Body of pancreas (tissue), 4 donors: ENCODE data around the gene TESK2. TPM values are rescaled to one million over a fixed set of nuclear protein-coding genes. Genes with fewer than 3 reads are reported as not detected.
"Not testable (repeated sequence)": the region's sequence is repeated elsewhere in the genome, so short reads cannot be mapped to it uniquely, and the experiment has no call there.

ENCODE experiments used
- ATAC-seq: fragments of 150-250 bp; one replicate; pipeline ENCODE4 v1.9.1; 2016
- DNase-seq, 4 donors: peaks; one replicate each; pipeline ENCODE4 v3.0.0-alpha.2; 2019
- H3K27ac ChIP-seq, 4 donors: fragments of 200-600 bp; sonication (generic); 1 replicate in 3 of 4; 2 replicates in 1 of 4; pipeline versions ENCODE4 v1.5.1 to v1.6.1; 2016 to 2019; ENCODE audit warnings: mild to moderate bottlenecking in 1 of 4, mixed read lengths in 1 of 4, moderate library complexity in 1 of 4
- H3K27me3 ChIP-seq, 2 donors: fragments of 200-600 bp; sonication (generic); one replicate each; pipeline ENCODE4 v1.6.0; 2016; ENCODE audit warnings: mild to moderate bottlenecking in 1 of 2
- H3K36me3 ChIP-seq, 2 donors: fragments of 200-600 bp; sonication (generic); replicated peaks in 1 of 2; 2 replicates each; pipeline ENCODE4 v1.5.1; 2016; ENCODE audit warnings: low read depth in 2 of 2; ENCODE audit not compliant: insufficient read depth in 1 of 2
- H3K4me1 ChIP-seq: fragments of 200-600 bp; sonication (generic); one replicate; pipeline ENCODE4 v1.6.0; 2016
- H3K4me3 ChIP-seq, 2 donors: fragments of 200-600 bp; sonication (generic); 1 replicate in 1 of 2; 2 replicates in 1 of 2; pipeline ENCODE4 v1.5.1; 2016 to 2019
- H3K9me3 ChIP-seq, 3 donors: fragments of 200-600 bp; sonication (generic); 1 replicate in 2 of 3; 2 replicates in 1 of 3; pipeline ENCODE4 v1.5.1; 2016
- POLR2A ChIP-seq, 3 donors: fragments of 450-650 bp; IDR thresholded peaks; one replicate each; pipeline ENCODE4 v1.6.1; 2016; ENCODE audit warnings: antibody characterized with exemption in 3 of 3, mild to moderate bottlenecking in 2 of 3
- WGBS, 2 donors: methylation state at CpG; one replicate each; pipeline ENCODE4 v1.1.5; 2017; 5-methylcytosine and 5-hydroxymethylcytosine counted together
- intact Hi-C: fragments of 100-400 bp; cut with DNase I; formaldehyde crosslinking; loops from one replicate; pipeline ENCODE4 v1.15.1; 2023
- total RNA-seq, 2 donors: library from RNA; depleted of rRNA; stranded (reverse); fragments of >200 nt; gene quantifications; one replicate each; pipeline ENCODE4 v1.1.0, GENCODE V29; 2016
- TF ChIP-seq, protein P1 (sequence below), 7 experiments: fragments of 450-650 bp in 4 of 7; fragments of 200-600 bp in 3 of 7; sonication (generic) in 3 of 7; IDR thresholded peaks; one replicate each; pipeline ENCODE4 v1.5.1; 2016 to 2019; ENCODE audit warnings: antibody characterized with exemption in 7 of 7

Gene TESK2
- total RNA-seq, 2 donors from 2014 or later: 0.33 to 3.6 TPM

DNA sequence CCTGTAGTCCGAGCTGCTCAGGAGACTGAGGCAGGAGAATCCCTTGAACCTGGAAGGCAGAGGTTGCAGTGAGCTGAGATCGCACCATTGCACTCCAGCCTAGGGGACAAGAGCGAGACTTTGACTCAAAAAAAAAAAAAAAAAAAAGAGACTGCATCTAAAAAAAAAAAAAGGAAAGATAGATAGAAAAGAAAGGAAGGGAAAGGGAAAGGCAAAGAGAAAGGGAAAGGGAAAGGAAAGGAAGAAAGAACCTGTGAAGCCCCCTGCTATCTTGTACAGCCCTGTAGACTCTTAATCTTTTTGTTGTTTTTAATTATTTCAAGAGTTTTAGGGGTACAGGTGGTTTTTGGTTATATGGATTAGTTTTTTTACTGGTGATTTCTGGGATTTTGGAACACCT, 104.7 kb downstream of the TESK2 start:
- Histone ChIP-seq H3K27ac (no peak overlapping the region), H3K27me3 (no peaks in the 10 kb centered on the region), H3K36me3 (no peaks in the 10 kb centered on the region), H3K9me3 (no peaks in the 10 kb centered on the region), H3K4me3 (no peak overlapping the region), H3K4me1 (no peaks in the 10 kb centered on the region)
- no peak for TF ChIP-seq POLR2A (IDR thresholded peaks at IDR 0.05)
- TF ChIP-seq, protein P1, sequence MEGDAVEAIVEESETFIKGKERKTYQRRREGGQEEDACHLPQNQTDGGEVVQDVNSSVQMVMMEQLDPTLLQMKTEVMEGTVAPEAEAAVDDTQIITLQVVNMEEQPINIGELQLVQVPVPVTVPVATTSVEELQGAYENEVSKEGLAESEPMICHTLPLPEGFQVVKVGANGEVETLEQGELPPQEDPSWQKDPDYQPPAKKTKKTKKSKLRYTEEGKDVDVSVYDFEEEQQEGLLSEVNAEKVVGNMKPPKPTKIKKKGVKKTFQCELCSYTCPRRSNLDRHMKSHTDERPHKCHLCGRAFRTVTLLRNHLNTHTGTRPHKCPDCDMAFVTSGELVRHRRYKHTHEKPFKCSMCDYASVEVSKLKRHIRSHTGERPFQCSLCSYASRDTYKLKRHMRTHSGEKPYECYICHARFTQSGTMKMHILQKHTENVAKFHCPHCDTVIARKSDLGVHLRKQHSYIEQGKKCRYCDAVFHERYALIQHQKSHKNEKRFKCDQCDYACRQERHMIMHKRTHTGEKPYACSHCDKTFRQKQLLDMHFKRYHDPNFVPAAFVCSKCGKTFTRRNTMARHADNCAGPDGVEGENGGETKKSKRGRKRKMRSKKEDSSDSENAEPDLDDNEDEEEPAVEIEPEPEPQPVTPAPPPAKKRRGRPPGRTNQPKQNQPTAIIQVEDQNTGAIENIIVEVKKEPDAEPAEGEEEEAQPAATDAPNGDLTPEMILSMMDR (IDR thresholded peaks at IDR 0.05): no peak
- intact Hi-C loops: no loop called here
- ATAC-seq: no peak
- 86 to 95% methylated on average over 3 of the region's 3 CpGs for WGBS, 2 donors
- DNase-seq: no peak

DNA sequence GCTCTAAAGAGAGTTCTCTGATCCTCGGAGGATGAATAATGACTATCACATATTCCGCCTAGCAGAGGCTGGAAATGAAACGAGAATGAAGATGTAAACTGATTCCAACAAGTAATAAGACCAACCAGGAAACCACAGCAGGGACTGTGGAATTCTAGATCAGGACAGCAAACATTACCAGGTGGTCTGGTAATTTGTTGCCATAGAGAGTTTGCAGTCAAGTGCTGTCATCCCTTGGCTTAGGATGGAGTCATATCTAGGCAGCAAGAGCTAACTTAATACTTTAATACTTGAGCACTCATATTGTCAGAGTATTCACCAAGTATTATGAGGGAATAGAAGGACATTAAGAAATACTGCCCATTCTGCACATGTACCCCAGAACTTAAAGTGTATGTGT, 105.7 kb downstream of the TESK2 start:
- no peak overlapping the region for H3K27ac ChIP-seq
- H3K4me3 ChIP-seq: no peak overlapping the region
- DNase-seq (no peak), ATAC-seq (no peak)
- no peaks in the 10 kb centered on the region for H3K9me3 ChIP-seq
- 73 to 82% methylated on average over 3 of the region's 3 CpGs for WGBS, 2 donors
- H3K4me1 ChIP-seq: no peaks in the 10 kb centered on the region
- intact Hi-C loops: no loop called here
- no peaks in the 10 kb centered on the region for H3K36me3 ChIP-seq
- H3K27me3 ChIP-seq: no peaks in the 10 kb centered on the region
- TF ChIP-seq POLR2A (IDR thresholded peaks at IDR 0.05): no peak
- TF ChIP-seq, protein P1 (IDR thresholded peaks at IDR 0.05): no peak

DNA sequence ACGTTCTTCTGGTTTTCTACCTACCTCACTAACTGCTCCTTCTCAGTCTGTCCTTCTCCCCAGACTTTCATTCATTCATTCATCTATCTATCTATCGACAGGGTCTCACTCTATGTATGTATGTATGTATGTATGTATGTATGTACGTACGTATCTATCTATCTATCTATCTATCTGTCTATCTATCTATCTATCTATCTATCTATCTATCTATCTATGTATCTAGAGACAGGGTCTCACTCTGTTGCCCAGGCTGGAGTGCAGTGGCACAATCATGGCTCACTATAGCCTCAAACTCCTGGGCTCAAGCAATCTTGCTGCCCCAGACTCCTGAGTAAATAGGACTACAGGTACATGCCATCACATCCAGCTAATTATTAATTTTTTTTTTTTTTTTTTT, 106.8 kb downstream of the TESK2 start:
- DNase-seq, H3K4me1 ChIP-seq, H3K27me3 ChIP-seq, H3K27ac ChIP-seq, intact Hi-C loops, H3K9me3 ChIP-seq, ATAC-seq, H3K36me3 ChIP-seq, H3K4me3 ChIP-seq: not testable (repeated sequence)
- 76 to 98% methylated on average over 4 of the region's 4 CpGs for WGBS, 2 donors

DNA sequence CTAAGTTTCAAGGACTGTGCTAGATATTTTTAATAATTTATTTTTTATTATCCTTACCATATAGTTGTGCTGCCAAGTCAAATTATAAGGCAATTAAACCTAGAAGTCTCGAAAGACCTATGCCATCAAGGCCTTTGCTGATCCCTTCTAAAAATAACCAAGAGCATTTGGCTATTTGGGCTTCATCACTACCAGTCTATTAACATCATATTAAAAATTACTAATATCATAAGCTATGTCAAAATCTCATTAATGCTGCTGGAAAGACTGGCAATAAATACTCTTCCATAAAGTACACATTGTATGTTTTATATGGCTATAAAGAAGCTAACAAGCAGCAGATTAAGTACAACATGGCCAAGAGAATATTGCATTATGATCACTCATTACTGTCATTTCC, 107.8 kb downstream of the TESK2 start:
- no peak for ATAC-seq
- no peak for DNase-seq
- no peaks in the 10 kb centered on the region for H3K27me3 ChIP-seq
- TF ChIP-seq POLR2A (IDR thresholded peaks at IDR 0.05): no peak
- TF ChIP-seq, protein P1 (IDR thresholded peaks at IDR 0.05): no peak
- H3K4me3 ChIP-seq: no peak overlapping the region
- no peaks in the 10 kb centered on the region for H3K36me3 ChIP-seq
- no peak overlapping the region for H3K27ac ChIP-seq
- H3K4me1 ChIP-seq: no peaks in the 10 kb centered on the region
- WGBS, 2 donors: 73 to 75% methylated on average over 1 of the region's 1 CpG
- H3K9me3 ChIP-seq: no peaks in the 10 kb centered on the region
- intact Hi-C loops: no loop called here

DNA sequence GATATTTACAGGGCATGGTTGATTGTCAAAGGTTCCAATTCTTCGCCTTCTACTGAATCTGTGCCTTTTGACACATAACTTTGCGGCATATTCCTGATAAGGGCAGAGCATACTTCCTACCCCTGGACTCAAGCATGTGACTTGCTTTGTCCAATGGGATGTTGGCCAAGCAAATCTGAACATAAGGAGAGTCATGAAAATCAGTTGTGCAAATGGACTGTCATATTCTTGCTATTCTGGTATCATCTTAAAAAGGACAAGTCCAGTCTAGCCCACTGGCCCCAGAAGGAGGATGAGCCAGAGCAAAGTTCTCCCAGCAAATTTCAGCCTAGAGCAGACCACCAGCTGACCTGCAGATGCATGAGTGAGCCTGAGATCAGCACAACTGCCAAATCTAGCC, 109.7 kb downstream of the TESK2 start:
- H3K27me3 ChIP-seq: no peaks in the 10 kb centered on the region
- DNase-seq: no peak
- no peaks in the 10 kb centered on the region for H3K36me3 ChIP-seq
- 88 to 97% methylated on average over 2 of the region's 2 CpGs for WGBS, 2 donors
- H3K4me1 ChIP-seq: no peaks in the 10 kb centered on the region
- H3K4me3 ChIP-seq: no peak overlapping the region
- no peak overlapping the region for H3K27ac ChIP-seq
- H3K9me3 ChIP-seq: no peaks in the 10 kb centered on the region
- no peak for TF ChIP-seq POLR2A (IDR thresholded peaks at IDR 0.05)
- TF ChIP-seq, protein P1 (IDR thresholded peaks at IDR 0.05): no peak
- intact Hi-C loops: no loop called here
- no peak for ATAC-seq
